GM12878 (cell line): ENCODE measurements around the gene RSRP1. TPM values are rescaled to one million over a fixed set of nuclear protein-coding genes. Genes with fewer than 3 reads are reported as not detected.

Source experiments
- ATAC-seq: fragments of 200-7000 bp; cut with Tn5 transposase; 3 replicates; pipeline ENCODE4 v1.9.1; 2020; ENCODE audit warnings: mild to moderate bottlenecking, moderate library complexity
- BruUV-seq: library from RNA; stranded (reverse); fragments of 400-500 nt; replicated peaks from 2 replicates; lab custom pipeline; 2021; lab: Mats Ljungman, UMichigan
- CTCF ChIA-PET: fragments of 300-600 bp; sonication (Branson Sonifier 250); formaldehyde crosslinking; extraction: SDS; loops from one replicate; lab custom pipeline; 2021; ENCODE audit warnings: inconsistent platforms; lab: Yijun Ruan, JAX
- POLR2A ChIA-PET: fragments of 350-600 bp; formaldehyde crosslinking; extraction: SDS; loops from one replicate; lab custom pipeline; 2021; ENCODE audit warnings: inconsistent platforms; lab: Charles Lee
- RAD21 ChIA-PET: fragments of 300-600 bp; sonication (Branson Sonifier 250); formaldehyde crosslinking; loops from one replicate; lab custom pipeline; 2023; ENCODE audit warnings: antibody characterized with exemption; ENCODE audit not compliant: unreplicated experiment; lab: Charles Lee
- SMC1A ChIA-PET: fragments of 300-600 bp; sonication (Branson Sonifier 250); formaldehyde crosslinking; loops from one replicate; lab custom pipeline; 2023; ENCODE audit not compliant: unreplicated experiment, uncharacterized antibody; lab: Charles Lee
- DNase-seq: peaks from one replicate; pipeline ENCODE4 v3.0.0-alpha.2; 2011; ENCODE audit warnings: low read depth, low spot score
- FAIRE-seq: peaks from 3 replicates; lab custom pipeline; 2011; peaks lifted over from hg19 to GRCh38; lab: Jason Lieb, UNC
- H2AFZ ChIP-seq: 2 replicates; pipeline ENCODE4 v1.6.0; 2011; ENCODE audit warnings: low read depth, low read length, control low read depth; ENCODE audit not compliant: control insufficient read depth
- H3K27ac ChIP-seq: 2 replicates; pipeline ENCODE4 v1.5.1; 2011; ENCODE audit warnings: control low read depth; ENCODE audit not compliant: control insufficient read depth, insufficient read depth
- H3K27me3 ChIP-seq, 2 experiments: replicated peaks in 1 of 2; 2 replicates each; pipeline versions ENCODE4 v1.6.0 to v1.6.1; 2011; ENCODE audit warnings: low read length in 1 of 2; ENCODE audit not compliant: control insufficient read depth in 2 of 2, insufficient read depth in 2 of 2
- H3K36me3 ChIP-seq, 2 experiments: 2 replicates each; pipeline ENCODE4 v1.5.1; 2011; ENCODE audit warnings: low read length in 1 of 2; ENCODE audit not compliant: control insufficient read depth in 2 of 2, insufficient read depth in 2 of 2
- H3K4me1 ChIP-seq: 2 replicates; pipeline ENCODE4 v1.6.1; 2011; ENCODE audit warnings: mild to moderate bottlenecking, low read length, moderate library complexity, mixed read lengths; ENCODE audit not compliant: control insufficient read depth, insufficient read depth
- H3K4me2 ChIP-seq: 2 replicates; pipeline ENCODE4 v1.6.0; 2011; ENCODE audit warnings: control low read depth; ENCODE audit not compliant: control insufficient read depth, insufficient read depth
- H3K4me3 ChIP-seq: fragments of 200-600 bp; sonication (generic); 2 replicates; pipeline ENCODE4 v1.5.1; 2016
- H3K79me2 ChIP-seq: 2 replicates; pipeline ENCODE4 v1.6.0; 2011; ENCODE audit warnings: low read length; ENCODE audit not compliant: control insufficient read depth, insufficient read depth
- H3K9ac ChIP-seq: 2 replicates; pipeline ENCODE4 v1.8.0; 2011; ENCODE audit warnings: low read length, control low read depth, mixed read lengths; ENCODE audit not compliant: control insufficient read depth, insufficient read depth
- H3K9me3 ChIP-seq: replicated peaks from 3 replicates; pipeline ENCODE4 v1.5.1; 2011; ENCODE audit warnings: mild to moderate bottlenecking, low read length; ENCODE audit not compliant: control insufficient read depth, insufficient read depth
- H4K20me1 ChIP-seq: 2 replicates; pipeline ENCODE4 v1.6.0; 2011; ENCODE audit not compliant: control insufficient read depth, insufficient read depth
- CHD4 ChIP-seq: fragments of 200-600 bp; sonication (generic); IDR thresholded peaks from 2 replicates; pipeline ENCODE4 v1.6.1; 2016; ENCODE audit warnings: mild to moderate bottlenecking
- CTCF ChIP-seq, 3 experiments: IDR thresholded peaks in 2 of 3; conservative IDR thresholded peaks in 1 of 3; 2 replicates each; pipeline ENCODE4 v1.5.1; 2011; ENCODE audit warnings: low read depth in 3 of 3, low read length in 3 of 3, mild to moderate bottlenecking in 3 of 3, control low read depth in 2 of 3, moderate library complexity in 2 of 3, inconsistent platforms in 1 of 3, mixed read lengths in 1 of 3; ENCODE audit not compliant: control insufficient read depth in 2 of 3, insufficient read depth in 1 of 3; ENCODE audit errors: extremely low read depth in 1 of 3
- DPF2 ChIP-seq: fragments of 450-650 bp; IDR thresholded peaks from 2 replicates; pipeline ENCODE4 v1.6.1; 2017; ENCODE audit warnings: mild to moderate bottlenecking
- E4F1 ChIP-seq: fragments of 450-650 bp; IDR thresholded peaks from 2 replicates; pipeline ENCODE4 v1.6.1; 2018; ENCODE audit warnings: borderline replicate concordance, mild to moderate bottlenecking; ENCODE audit not compliant: partially characterized antibody
- FOXK2 ChIP-seq: fragments of 450-650 bp; IDR thresholded peaks from 2 replicates; pipeline ENCODE4 v1.6.1; 2017; ENCODE audit warnings: mild to moderate bottlenecking, moderate library complexity
- MYB ChIP-seq: fragments of 150-350 bp; IDR thresholded peaks from 2 replicates; pipeline ENCODE4 v1.6.1; 2014; ENCODE audit warnings: mild to moderate bottlenecking, low read depth, low read length, borderline replicate concordance
- POLR2AphosphoS5 ChIP-seq: IDR thresholded peaks from 2 replicates; pipeline ENCODE4 v1.6.1; 2011; ENCODE audit warnings: mild to moderate bottlenecking, low read length, inconsistent platforms
- RB1 ChIP-seq: fragments of 450-650 bp; formaldehyde crosslinking; IDR thresholded peaks from 2 replicates; pipeline ENCODE4 v1.6.1; 2017; ENCODE audit warnings: mild to moderate bottlenecking, borderline replicate concordance
- TAF1 ChIP-seq: IDR thresholded peaks from 2 replicates; pipeline ENCODE4 v1.6.1; 2011; ENCODE audit warnings: mild to moderate bottlenecking, low read depth, low read length, borderline replicate concordance
- USF1 ChIP-seq: IDR thresholded peaks from 2 replicates; pipeline ENCODE4 v1.6.1; 2011; ENCODE audit warnings: borderline replicate concordance, low read depth, mild to moderate bottlenecking, moderate library complexity, mixed read lengths, low read length; ENCODE audit not compliant: insufficient read depth; ENCODE audit errors: extremely low read length
- YY1 ChIP-seq: IDR thresholded peaks from 2 replicates; pipeline ENCODE4 v1.6.1; 2011; ENCODE audit warnings: low read depth, mild to moderate bottlenecking, low read length
- ZBTB40 ChIP-seq: fragments of 450-650 bp; IDR thresholded peaks from 2 replicates; pipeline ENCODE4 v1.6.1; 2016; ENCODE audit warnings: mild to moderate bottlenecking, moderate library complexity, borderline replicate concordance
- WGBS: methylation state at CpG from one replicate; pipeline ENCODE4 v1.1.6; 2016; ENCODE audit warnings: low lambda C conversion rate; ENCODE audit not compliant: insufficient replicate concordance, insufficient coverage; ENCODE audit errors: missing lambda C conversion rate; 5-methylcytosine and 5-hydroxymethylcytosine counted together
- in situ Hi-C: fragments of 300-500 bp; cut with MboI; formaldehyde crosslinking; loops from 9 replicates; pipeline ENCODE4 v1.14.3; 2018; ENCODE audit warnings: mixed read lengths
- intact Hi-C: fragments of 100-400 bp; cut with micrococcal nuclease; formaldehyde crosslinking; loops from one replicate; pipeline ENCODE4 v1.14.2; 2022; ENCODE audit not compliant: unreplicated experiment
- polyA plus RNA-seq, 11 experiments: library from polyadenylated mRNA; depleted of rRNA in 4 of 11; unstranded in 6 of 11; stranded (reverse) in 5 of 11; fragments of >200 nt; fragmentation: Nextera tagmentation in 4 of 11; fragmentation: Illumina TruSeq in 1 of 11; extraction: Ambion mirVana in 4 of 11; extraction: Trizol in 1 of 11; gene quantifications; 1 replicate in 1 of 11; 2 replicates in 10 of 11; pipeline versions ENCODE4 v1.2.1 to v1.2.3, GENCODE V29; 2011 to 2016; ENCODE audit warnings: inconsistent platforms in 2 of 11, missing spikeins in 2 of 11, low read depth in 1 of 11
- total RNA-seq, 4 experiments: library from RNA; depleted of rRNA in 3 of 4; stranded (reverse); fragments of >200 nt in 3 of 4; fragmentation: Illumina TruSeq in 1 of 4; extraction: Trizol in 1 of 4; gene quantifications; 2 replicates each; pipeline versions ENCODE4 v1.2.1 to v1.2.3, GENCODE V29; 2013 to 2021

RSRP1 gene
- total and polyA plus RNA-seq, 10 of the 15 experiments (the other 5 are each of a cell fraction or from before 2014, with no cell fraction given) = 23.5 to 128 (median 90.0) TPM

- H3K4me2 ChIP-seq = no peak overlapping the region
- ChIA-PET CTCF (interaction anchor here (0.6 kb wide), 1 partner anchor 1435 kb away, joined by 3 read pairs; no protein-coding TSS in a partner anchor), RAD21 (no interaction called here), POLR2A (interaction anchor here (0.6 to 1.2 kb wide), 5 partner anchors 17 to 1051 kb away, joined by 3 to 5 read pairs (median 4); no protein-coding TSS in a partner anchor), SMC1A (interaction anchor here (1.6 kb wide), 1 partner anchor 12 kb away, joined by 4 read pairs; no protein-coding TSS in a partner anchor)
- no peaks in the 10 kb centered on the region for H4K20me1 ChIP-seq
- no TSS peak for BruUV-seq
- in situ Hi-C loops = loop anchor here (5.0 kb wide), 1 partner anchor 86 kb away; no protein-coding TSS in a partner anchor
- intact Hi-C loops = no loop called here
- no peaks in the 10 kb centered on the region for H3K9me3 ChIP-seq
- H3K4me1 ChIP-seq = no peaks in the 10 kb centered on the region
- H3K27me3 ChIP-seq = no peaks in the 10 kb centered on the region
- FAIRE-seq (no peak), DNase-seq (no peak), ATAC-seq (no peak)
- 91% methylated on average over 5 of the region's 5 CpGs for WGBS
- no peaks in the 10 kb centered on the region; the same call in none of the 2 replicates for H3K79me2 ChIP-seq
- H3K9ac ChIP-seq = no peak overlapping the region
- H3K36me3 ChIP-seq = no peaks in the 10 kb centered on the region
- no peak for TF ChIP-seq POLR2AphosphoS5
- TF ChIP-seq FOXK2 = no peak
- no peak for TF ChIP-seq ZBTB40
- TF ChIP-seq RB1 = no peak
- no peak for TF ChIP-seq E4F1
- TF ChIP-seq CTCF (IDR thresholded peaks at IDR 0.05 in 2 of 3, conservative IDR thresholded peaks at IDR 0.05 in 1 of 3; ENCODE audit: control insufficient read depth in 2 of 3, extremely low read depth in 1 of 3, insufficient read depth in 1 of 3, low read depth in 3 of 3, low read length in 3 of 3) = no peak
- no peak for TF ChIP-seq USF1
- TF ChIP-seq MYB = no peak
- TF ChIP-seq CHD4 = no peak
- TF ChIP-seq YY1 = no peak
- no peak for TF ChIP-seq TAF1
- TF ChIP-seq DPF2 = no peak
- no peak overlapping the region for H3K4me3 ChIP-seq
- no peak overlapping the region for H2AFZ ChIP-seq
- H3K27ac ChIP-seq = no peak overlapping the region
These were observed 9.3 kb upstream of the RSRP1 start for GRCh38 chr1:25256578-25256965.
